NCI-H2171 (cell line): ENCODE measurements around the gene GOLGA2.
A peak's percentile ranks its signal among the peaks of the same experiment; 100 is the strongest.

Experiments used
- DNase-seq: peaks from one replicate; lab custom pipeline; 2025; lab: John Stamatoyannopoulos, UW

Gene GOLGA2

GRCh38 chr9:128257086-128257825 lies 18.6 kb downstream of the GOLGA2 start:
- no peak for DNase-seq

- peak; percentile 37 for DNase-seq
Measured at GRCh38 chr9:128254855-128255759, 20.7 kb downstream of the GOLGA2 start.

- no peak for DNase-seq
Measured at GRCh38 chr9:128254362-128254761, 21.4 kb downstream of the GOLGA2 start.

- no peak for DNase-seq
Measured at GRCh38 chr9:128253991-128254346, 21.8 kb downstream of the GOLGA2 start.

GRCh38 chr9:128253140-128253990 lies 22.4 kb downstream of the GOLGA2 start:
- no peak for DNase-seq

GRCh38 chr9:128252317-128253139 lies 23.3 kb downstream of the GOLGA2 start:
- DNase-seq, result no peak

- no peak for DNase-seq
Measured at GRCh38 chr9:128251732-128252100, 24.1 kb downstream of the GOLGA2 start.

- no peak for DNase-seq
Measured at GRCh38 chr9:128250839-128251731, 24.7 kb downstream of the GOLGA2 start.

GRCh38 chr9:128249908-128250838 lies 25.6 kb downstream of the GOLGA2 start:
- DNase-seq, result no peak

GRCh38 chr9:128249558-128249907 lies 26.3 kb downstream of the GOLGA2 start:
- no peak for DNase-seq

GRCh38 chr9:128247226-128247803 lies 28.5 kb downstream of the GOLGA2 start:
- no peak for DNase-seq

- no peak for DNase-seq
Measured at GRCh38 chr9:128246471-128246870, 29.3 kb downstream of the GOLGA2 start.

GRCh38 chr9:128245421-128246151 lies 30.2 kb downstream of the GOLGA2 start:
- DNase-seq, result no peak

GRCh38 chr9:128244837-128245231 lies 31.0 kb downstream of the GOLGA2 start:
- DNase-seq, result no peak

- no peak for DNase-seq
Measured at GRCh38 chr9:128244091-128244836, 31.5 kb downstream of the GOLGA2 start.

GRCh38 chr9:128243215-128244018 lies 32.4 kb downstream of the GOLGA2 start:
- no peak for DNase-seq

- DNase-seq, result no peak
Measured at GRCh38 chr9:128242828-128243214, 33.0 kb downstream of the GOLGA2 start.
